GM19455 (cell line): ENCODE results near the gene RBM10.

Source experiments
- ATAC-seq: cut with Tn5 transposase; IDR thresholded peaks from one replicate; pipeline ENCODE4 v1.9.1; 2021; ENCODE audit not compliant: unreplicated experiment

The RBM10 gene

DNA sequence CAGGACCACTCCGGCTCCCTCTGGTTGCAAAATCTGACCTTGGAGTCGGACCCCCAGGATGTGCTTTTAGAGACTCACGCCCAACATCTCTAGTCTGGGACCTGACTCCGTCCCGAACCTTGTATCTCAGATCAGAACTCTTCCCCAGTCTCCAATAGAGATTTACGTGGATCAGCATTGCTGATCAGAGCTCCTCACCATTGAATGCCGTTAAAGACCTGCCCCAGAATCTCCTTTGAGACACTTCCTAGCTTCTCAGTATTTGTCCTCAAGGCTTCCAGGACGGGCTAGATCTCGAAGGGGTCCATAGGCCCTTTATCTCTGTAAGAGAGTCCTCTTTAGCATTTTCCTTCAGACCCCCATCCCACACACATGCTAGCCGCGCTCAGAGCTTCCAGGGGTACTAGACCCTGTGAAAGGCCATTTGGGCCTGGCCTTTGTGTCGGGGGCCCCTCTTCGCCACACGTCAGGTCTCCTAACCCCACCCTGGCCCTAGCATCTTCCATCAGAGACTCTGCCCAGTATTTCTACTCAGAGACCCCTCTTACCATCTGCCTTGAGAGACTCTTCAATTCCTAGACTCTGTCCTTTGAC is 49.3 kb downstream of the RBM10 start:
- no peak for ATAC-seq

DNA sequence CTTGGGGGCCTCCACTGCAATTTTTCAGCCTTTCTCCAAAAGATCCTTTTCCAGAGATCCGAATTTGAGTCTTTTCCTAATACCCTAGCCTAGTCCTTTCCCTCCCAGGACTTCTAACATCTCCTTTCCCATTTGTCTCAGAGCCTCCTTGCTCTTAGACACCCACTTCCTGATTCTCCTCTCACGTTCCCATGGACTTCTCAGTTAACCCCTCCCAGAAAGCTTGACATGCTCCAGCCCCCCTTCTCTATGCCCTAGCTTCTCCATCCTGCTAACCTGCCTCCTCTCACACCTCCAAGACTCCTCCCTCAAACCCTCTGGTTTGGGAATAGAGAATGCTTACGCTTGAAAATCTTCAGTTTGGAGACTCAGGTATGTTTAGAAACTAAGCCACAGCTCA is 51.1 kb downstream of the RBM10 start:
- no peak for ATAC-seq

DNA sequence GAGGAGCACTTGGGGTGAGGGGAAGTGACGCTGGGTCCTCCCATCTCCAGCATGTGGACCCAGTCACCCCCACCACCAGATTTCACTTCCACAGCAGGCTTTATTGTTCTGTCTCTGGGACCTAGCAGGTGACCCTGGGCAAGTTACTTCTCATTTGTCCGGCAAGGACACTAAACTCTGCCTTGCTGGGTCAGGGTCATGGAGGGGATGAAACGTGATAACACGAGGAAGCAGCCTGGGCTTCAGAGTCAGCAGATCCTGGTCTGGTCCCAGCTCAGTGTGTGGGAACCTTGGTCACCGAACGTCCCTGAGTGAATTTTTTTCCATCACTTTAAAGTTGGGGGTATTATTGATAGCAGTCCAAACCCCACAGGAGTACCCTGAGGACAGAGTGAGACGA is 52.5 kb downstream of the RBM10 start:
- ATAC-seq, result no peak

DNA sequence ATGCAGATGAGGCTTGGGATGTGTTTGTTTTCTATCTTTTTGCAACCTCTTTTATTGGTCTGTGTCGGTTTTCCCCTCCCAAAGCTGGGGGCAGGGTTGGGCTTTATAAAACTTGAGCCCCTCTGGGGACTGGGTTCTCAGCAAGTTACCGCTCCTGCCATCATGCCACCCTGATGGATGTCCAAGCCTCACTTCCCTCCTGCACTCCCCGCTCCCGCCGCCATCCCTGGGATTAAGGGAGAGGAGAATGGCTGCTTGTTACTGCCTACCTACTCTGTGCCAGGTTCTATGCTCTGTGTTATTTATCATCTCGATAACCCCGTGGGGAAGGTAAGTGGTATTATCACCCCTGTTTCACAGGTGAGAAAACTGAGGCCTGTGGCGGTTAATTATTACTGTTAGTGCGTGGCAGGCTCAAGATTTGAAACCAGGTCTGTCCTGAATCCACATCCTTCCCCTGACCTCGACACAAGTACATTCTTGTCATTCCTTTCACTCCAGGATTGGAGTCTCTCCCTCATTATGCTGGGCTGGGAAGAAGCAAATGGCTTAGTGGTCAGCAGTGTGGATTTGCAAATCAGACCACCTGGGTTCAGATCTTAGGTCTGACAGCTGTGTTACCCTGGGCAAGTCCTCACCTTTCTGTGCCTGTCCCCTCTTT is 53.1 kb downstream of the RBM10 start:
- ATAC-seq, result no peak

DNA sequence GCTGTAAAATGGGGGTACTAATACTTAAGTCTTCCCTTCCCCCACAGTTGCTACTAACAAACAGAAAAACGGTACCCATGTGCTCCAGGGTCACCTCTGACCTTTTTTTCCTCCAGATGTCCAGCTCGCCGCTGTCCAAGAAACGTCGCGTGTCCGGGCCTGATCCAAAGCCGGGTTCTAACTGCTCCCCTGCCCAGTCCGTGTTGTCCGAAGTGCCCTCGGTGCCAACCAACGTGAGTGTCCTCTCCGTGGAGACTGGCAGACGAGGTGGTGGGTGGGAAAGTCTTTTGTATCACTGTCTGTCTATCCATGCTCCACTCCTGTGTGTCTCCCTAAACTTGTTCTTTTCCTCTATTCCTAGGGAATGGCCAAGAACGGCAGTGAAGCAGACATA is 53.7 kb downstream of the RBM10 start:
- ATAC-seq, result no peak

DNA sequence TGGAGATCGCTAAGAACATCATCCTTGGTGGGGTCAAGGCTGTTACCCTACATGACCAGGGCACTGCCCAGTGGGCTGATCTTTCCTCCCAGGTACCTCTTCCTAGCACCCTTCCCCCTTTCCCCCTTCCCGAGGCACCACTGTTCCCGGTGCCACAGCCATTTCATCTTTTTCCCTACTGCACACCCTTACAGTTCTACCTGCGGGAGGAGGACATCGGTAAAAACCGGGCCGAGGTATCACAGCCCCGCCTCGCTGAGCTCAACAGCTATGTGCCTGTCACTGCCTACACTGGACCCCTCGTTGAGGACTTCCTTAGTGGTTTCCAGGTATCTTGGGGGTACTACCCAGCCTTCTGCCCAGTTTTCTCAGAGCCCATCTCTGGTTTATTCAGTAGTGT is 54.3 kb downstream of the RBM10 start:
- ATAC-seq, result no peak

DNA sequence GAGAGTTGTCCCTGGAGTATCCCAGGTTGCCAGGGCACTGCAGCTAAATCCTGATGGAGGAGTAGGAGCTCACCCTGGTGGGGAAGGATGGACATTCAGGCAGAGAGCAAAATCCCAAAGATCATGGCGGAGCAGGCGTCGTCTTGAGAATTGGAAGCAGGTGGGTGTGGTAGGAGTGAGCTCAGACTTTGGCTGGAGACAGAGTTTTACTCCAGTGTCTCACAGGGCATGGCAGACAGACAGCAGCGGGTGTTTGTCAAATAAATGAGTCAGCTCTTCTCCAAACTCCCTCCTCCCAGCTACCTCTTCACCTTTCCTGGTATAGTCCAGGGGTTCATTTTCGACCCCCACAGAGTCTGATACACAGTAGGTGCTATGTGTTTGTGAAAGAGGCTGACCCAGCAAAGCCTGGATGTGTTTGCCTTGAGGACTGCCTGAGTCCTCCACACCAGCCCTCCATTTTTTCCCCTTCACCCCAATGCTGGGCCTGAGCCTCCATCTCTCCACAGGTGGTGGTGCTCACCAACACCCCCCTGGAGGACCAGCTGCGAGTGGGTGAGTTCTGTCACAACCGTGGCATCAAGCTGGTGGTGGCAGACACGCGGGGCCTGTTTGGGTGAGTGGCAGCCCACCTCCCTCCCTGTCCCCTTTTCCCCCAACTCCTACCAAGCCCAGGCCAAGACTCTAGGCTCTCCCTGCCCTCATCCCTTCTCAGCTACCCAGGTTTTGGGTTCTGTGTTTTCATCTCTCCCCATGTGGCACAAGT is 55.5 kb downstream of the RBM10 start:
- no peak for ATAC-seq

DNA sequence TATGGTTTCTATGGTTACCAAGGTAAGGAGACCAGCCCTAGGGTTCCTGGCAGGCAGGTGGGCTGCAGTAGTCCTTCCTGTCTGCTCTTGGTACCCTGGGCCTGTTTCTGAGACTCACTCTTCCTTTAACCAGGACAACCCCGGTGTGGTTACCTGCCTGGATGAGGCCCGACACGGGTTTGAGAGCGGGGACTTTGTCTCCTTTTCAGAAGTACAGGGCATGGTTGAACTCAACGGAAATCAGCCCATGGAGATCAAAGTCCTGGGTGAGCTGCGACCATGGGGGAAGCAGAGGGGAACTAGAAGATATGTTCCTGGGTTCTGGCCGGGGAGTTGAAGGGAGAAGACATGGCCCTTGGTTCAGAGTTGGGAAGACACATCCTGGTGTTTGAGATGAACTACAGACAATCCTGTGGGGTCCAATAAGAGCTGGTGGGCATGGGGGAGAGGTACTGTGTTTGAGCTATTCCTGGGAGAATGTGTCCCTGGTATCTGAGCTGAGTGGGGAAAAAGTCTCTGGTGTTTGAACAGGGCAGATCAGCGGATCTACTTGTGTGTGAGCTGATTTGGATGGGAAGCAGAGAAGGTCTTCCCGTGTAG is 56.4 kb downstream of the RBM10 start:
- no peak for ATAC-seq

DNA sequence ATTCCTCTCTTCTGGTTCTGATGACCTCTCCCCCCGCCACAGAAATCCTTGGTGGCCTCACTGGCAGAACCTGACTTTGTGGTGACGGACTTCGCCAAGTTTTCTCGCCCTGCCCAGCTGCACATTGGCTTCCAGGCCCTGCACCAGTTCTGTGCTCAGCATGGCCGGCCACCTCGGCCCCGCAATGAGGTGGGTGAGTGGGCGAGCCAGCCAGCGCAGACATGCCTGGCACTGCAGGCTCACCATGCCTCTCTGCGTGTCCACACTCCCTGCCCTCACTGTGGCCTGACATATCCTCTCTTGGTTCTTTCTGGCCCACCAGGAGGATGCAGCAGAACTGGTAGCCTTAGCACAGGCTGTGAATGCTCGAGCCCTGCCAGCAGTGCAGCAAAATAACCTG is 57.3 kb downstream of the RBM10 start:
- ATAC-seq, result no peak

DNA sequence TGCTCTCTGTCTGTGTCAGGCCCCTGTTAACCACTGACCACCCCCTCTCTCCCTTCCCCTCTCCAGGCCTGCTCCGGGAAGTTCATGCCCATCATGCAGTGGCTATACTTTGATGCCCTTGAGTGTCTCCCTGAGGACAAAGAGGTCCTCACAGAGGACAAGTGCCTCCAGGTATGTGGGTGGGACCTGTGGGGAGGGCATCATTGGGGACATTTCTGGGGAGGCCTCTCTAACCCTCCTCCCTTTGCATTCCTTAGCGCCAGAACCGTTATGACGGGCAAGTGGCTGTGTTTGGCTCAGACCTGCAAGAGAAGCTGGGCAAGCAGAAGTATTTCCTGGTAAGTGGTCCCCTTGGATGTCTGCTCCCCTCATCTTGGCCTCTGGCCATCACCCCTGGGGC is 57.9 kb downstream of the RBM10 start:
- ATAC-seq, result no peak

DNA sequence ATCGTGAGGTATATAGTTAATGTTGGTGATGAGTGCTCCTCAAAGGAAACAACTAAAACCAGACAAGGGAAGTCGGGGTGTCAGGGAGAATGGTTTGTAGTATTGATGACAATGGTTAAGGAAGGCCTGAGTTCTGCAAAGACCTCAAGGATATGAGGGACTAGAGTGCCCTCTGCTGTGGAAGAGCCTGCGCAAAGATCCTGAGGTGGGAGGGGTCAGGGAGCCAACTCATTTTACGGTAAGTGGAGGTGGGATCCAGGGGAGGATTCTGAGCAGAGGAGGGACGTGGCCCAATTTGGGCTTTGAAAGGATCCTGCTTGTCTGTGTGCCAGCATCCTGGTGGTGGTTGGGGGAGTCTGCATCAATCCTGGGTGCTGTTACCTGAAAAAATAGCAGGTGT is 59.9 kb downstream of the RBM10 start:
- no peak for ATAC-seq

DNA sequence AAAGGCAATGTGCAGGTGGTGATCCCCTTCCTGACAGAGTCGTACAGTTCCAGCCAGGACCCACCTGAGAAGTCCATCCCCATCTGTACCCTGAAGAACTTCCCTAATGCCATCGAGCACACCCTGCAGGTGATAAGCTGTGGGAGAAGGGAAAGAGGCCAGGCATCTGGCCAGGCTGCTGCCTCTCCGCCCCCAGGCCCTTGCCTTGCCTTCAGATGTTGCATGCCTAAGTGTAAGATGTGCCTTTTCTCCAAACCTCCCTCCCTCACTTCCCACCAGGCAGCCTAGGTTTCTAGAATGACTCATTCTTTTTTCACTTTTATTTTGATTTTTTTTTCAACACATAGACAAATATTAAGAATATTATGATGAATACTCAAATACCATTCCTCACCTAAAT is 61.3 kb downstream of the RBM10 start:
- no peak for ATAC-seq

DNA sequence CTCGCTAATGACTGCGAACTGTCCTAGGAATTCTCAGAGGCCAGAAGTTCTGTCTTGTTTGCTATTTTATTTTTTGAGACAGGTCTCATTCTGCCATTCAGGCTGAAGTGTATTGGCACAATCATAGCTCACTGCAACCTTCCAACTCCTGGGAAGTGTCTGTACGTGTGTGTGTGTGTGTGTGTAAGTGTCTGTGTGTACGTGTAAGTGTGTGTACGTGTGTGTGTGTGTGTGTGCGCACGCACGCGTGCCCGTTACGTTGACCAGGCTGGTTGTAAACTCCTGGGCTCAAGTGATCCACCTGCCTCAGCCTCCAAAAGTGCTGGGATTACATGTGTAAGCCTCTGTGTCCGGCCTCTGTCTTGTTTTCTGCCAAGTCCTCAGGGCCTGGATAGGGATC is 63.1 kb downstream of the RBM10 start:
- ATAC-seq, result no peak

DNA sequence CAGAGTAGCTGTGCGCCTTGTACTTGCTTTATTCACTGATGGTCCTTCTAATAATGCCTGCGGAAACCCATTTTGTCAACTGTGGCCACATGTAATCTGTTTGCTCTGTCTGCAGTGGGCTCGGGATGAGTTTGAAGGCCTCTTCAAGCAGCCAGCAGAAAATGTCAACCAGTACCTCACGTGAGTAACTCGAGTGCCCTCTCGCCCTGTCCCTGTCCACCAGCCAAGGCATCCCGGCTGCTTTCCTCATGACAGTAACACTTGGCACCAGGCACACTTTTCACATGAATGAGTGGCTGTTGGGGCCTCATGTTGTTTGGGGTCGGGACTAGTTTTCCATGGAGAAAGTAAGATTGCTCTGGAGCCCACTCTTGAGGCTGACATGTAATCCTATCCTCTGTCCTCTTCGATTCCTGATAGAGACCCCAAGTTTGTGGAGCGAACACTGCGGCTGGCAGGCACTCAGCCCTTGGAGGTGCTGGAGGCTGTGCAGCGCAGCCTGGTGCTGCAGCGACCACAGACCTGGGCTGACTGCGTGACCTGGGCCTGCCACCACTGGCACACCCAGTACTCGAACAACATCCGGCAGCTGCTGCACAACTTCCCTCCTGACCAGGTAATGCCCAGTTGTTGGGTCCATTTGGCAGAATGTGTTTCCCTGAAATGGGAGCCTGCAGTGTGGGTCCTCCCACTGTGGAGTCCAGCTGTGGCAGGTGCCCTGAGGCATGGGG is 64.7 kb downstream of the RBM10 start:
- ATAC-seq, result no peak

DNA sequence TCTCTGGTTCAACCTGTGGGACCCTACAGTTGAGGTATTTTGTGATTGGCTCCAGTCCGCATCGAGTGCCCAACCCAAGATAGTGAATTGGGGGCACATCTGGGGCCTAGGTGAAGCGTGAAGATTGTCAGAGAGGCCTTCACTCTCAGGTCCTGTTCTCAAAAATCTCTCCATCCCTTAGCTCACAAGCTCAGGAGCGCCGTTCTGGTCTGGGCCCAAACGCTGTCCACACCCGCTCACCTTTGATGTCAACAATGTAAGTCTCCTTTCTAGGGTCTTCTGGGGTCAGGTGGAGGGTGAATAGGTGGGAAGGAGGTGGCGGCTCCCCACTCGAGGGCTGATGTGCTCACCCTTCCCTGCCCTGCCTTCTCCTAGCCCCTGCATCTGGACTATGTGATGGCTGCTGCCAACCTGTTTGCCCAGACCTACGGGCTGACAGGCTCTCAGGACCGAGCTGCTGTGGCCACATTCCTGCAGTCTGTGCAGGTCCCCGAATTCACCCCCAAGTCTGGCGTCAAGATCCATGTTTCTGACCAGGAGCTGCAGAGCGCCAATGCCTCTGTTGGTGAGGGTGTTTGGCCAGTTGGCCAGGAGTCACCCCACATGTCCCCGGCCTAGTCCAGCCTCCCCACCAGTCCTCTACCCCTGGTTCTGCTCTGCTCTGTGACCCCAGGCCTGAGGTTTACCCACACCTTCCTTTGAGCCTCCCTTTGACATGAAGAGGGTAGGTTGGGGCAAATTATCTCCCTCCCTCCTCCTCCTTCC is 65.8 kb downstream of the RBM10 start:
- ATAC-seq, result no peak

DNA sequence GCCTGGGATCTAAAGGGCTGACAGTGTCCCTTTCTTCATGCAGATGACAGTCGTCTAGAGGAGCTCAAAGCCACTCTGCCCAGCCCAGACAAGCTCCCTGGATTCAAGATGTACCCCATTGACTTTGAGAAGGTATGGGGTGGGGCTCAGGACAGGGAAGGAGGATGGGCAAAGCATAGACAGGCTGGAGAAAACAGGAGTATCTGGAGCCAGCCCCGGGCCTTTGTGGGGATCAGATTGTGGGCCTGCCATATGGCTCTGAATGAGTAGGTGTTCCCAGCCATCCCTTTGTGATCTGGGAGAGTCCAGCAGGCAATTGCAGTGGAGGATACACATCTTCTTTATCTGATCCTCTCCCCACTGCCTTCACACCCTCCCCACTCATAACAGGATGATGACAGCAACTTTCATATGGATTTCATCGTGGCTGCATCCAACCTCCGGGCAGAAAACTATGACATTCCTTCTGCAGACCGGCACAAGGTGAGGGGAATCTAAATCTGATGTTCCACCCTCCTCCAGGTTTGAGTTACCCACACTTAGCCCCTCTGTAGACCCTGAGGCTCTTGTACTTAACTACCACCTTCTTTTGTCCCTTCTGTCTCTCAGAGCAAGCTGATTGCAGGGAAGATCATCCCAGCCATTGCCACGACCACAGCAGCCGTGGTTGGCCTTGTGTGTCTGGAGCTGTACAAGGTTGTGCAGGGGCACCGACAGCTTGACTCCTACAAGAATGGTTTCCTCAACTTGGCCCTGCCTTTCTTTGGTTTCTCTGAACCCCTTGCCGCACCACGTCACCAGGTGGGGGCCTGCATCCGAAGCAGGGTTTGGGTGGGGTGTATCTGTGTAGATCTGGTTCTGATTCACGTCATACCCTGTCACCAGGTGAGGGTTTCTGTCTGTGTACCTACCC is 67.6 kb downstream of the RBM10 start:
- ATAC-seq, result no peak

DNA sequence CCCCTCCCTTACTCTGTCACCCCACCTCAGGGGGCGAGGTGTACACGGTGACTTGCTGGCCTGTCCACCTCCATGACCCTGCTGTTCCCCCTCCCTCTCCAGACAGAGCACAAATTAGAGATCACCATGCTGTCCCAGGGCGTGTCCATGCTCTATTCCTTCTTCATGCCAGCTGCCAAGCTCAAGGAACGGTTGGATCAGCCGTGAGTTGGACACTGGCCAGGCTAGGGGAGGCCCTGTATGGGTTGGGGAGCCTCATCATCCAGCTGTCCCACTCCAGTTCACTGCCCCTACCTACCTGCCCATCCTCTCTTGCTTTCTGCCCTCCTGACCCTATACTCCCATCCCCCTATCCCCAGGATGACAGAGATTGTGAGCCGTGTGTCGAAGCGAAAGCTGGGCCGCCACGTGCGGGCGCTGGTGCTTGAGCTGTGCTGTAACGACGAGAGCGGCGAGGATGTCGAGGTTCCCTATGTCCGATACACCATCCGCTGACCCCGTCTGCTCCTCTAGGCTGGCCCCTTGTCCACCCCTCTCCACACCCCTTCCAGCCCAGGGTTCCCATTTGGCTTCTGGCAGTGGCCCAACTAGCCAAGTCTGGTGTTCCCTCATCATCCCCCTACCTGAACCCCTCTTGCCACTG is 69.5 kb downstream of the RBM10 start:
- no peak for ATAC-seq

DNA sequence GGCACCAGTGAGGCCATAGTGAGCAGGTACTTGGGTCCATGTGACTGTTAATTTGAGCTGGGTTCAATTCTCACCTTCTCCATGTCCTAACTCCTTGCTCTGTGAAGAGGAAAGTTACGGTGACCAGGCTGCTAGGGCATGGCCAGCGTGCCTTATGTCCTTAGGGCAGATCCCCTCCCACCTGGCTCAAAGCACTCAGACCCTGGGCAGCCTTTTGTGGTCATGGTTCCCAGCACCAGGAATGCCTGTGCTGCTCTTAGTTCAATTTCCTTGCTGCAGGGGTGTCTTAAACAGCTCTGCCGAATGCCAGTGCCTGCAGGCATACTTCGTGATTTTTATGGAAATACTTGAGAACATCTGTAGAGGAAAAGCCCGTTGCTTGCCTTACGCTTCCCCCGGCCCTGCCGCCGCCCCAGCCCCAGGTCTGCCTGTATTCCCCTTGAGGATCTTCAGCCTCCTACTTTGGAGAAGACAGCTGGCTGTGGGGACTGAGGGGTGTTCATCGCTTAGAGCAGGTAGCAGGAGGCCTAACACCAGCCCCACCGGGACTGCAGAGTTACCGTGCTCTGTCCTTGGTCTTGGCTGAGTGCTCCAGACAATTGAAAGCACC is 70.4 kb downstream of the RBM10 start:
- no peak for ATAC-seq
